Loucy (cell line): Measurements from ENCODE around the gene PAQR3.

ENCODE experiments used
- H2AFZ ChIP-seq: fragments of 200-600 bp; sonication (generic); 2 replicates; pipeline ENCODE4 v1.6.0; 2016; ENCODE audit warnings: antibody characterized with exemption, mild to moderate bottlenecking, low read length, moderate library complexity
- H3F3A ChIP-seq: fragments of 200-600 bp; 2 replicates; pipeline ENCODE4 v1.6.0; 2016; ENCODE audit warnings: antibody characterized with exemption, low read depth, mild to moderate bottlenecking
- H3K27me3 ChIP-seq: fragments of 200-600 bp; sonication (generic); 2 replicates; pipeline ENCODE4 v1.6.1; 2014; ENCODE audit warnings: low read length, mild to moderate bottlenecking; ENCODE audit not compliant: insufficient read depth, poor library complexity, severe bottlenecking
- H3K36me3 ChIP-seq: fragments of 200-600 bp; sonication (generic); 2 replicates; pipeline ENCODE4 v1.6.1; 2016; ENCODE audit warnings: low read length; ENCODE audit not compliant: insufficient read depth
- H3K4me1 ChIP-seq: fragments of 200-600 bp; sonication (generic); 2 replicates; pipeline ENCODE4 v1.5.1; 2014; ENCODE audit warnings: low read length, mild to moderate bottlenecking; ENCODE audit not compliant: insufficient read depth, poor library complexity, severe bottlenecking
- H3K4me2 ChIP-seq: fragments of 200-600 bp; sonication (generic); 2 replicates; pipeline ENCODE4 v1.6.0; 2014; ENCODE audit warnings: antibody characterized with exemption, low read length, low read depth, mild to moderate bottlenecking; ENCODE audit not compliant: poor library complexity, severe bottlenecking
- H3K4me3 ChIP-seq: fragments of 200-600 bp; sonication (generic); 2 replicates; pipeline ENCODE4 v1.5.1; 2014; ENCODE audit warnings: low read length, mild to moderate bottlenecking, mixed read lengths; ENCODE audit not compliant: poor library complexity, severe bottlenecking
- H3K79me2 ChIP-seq: fragments of 200-600 bp; sonication (generic); 2 replicates; pipeline ENCODE4 v1.6.1; 2014; ENCODE audit warnings: low read length; ENCODE audit not compliant: insufficient read depth
- H3K9ac ChIP-seq: fragments of 200-600 bp; sonication (generic); 2 replicates; pipeline ENCODE4 v1.6.0; 2014; ENCODE audit warnings: mild to moderate bottlenecking, low read depth, low read length, moderate library complexity; ENCODE audit not compliant: poor library complexity, severe bottlenecking
- H3K9me2 ChIP-seq: fragments of 200-600 bp; sonication (generic); replicated peaks from 2 replicates; pipeline ENCODE4 v1.6.1; 2016; ENCODE audit warnings: low read depth, low read length, mixed read lengths
- H3K9me3 ChIP-seq: fragments of 200-600 bp; sonication (generic); 2 replicates; pipeline ENCODE4 v1.6.1; 2014; ENCODE audit warnings: mild to moderate bottlenecking, antibody characterized with exemption, low read length, low read depth; ENCODE audit not compliant: insufficient read depth
- H4K20me1 ChIP-seq: fragments of 200-600 bp; sonication (generic); 2 replicates; pipeline ENCODE4 v1.6.0; 2014; ENCODE audit warnings: antibody characterized with exemption, low read length, mild to moderate bottlenecking; ENCODE audit not compliant: insufficient read depth, poor library complexity, severe bottlenecking
- CTCF ChIP-seq: fragments of 200-600 bp; sonication (generic); conservative IDR thresholded peaks from 2 replicates; pipeline ENCODE4 v1.5.1; 2014; ENCODE audit warnings: mild to moderate bottlenecking, antibody characterized with exemption, low read length
- EZH2phosphoT487 ChIP-seq: fragments of 200-600 bp; IDR thresholded peaks from 2 replicates; pipeline ENCODE4 v1.6.1; 2018; ENCODE audit warnings: antibody characterized with exemption, mild to moderate bottlenecking, moderate library complexity, borderline replicate concordance

The PAQR3 gene

GRCh38 chr4:78937837-78938236 is 1.4 kb downstream of the PAQR3 start:
- H3K9ac ChIP-seq, result peak overlapping the region; percentile 89
- H3K36me3 ChIP-seq, result no peaks in the 10 kb centered on the region
- peak overlapping the region; percentile 89 for H3K4me2 ChIP-seq
- peaks cover 54% of the 10 kb centered on the region for H3K79me2 ChIP-seq
- no peaks in the 10 kb centered on the region for H3F3A ChIP-seq
- peak overlapping the region; percentile 97 for H3K4me3 ChIP-seq
- H3K9me3 ChIP-seq, result no peaks in the 10 kb centered on the region
- H4K20me1 ChIP-seq, result peaks cover 7% of the 10 kb centered on the region
- H3K9me2 ChIP-seq, result no peaks in the 10 kb centered on the region
- no peaks in the 10 kb centered on the region for H3K27me3 ChIP-seq
- peaks cover 53% of the 10 kb centered on the region for H3K4me1 ChIP-seq
- H2AFZ ChIP-seq, result no peak overlapping the region
- TF ChIP-seq EZH2phosphoT487 (no peak), CTCF (no peak)

- TF ChIP-seq CTCF (no peak), EZH2phosphoT487 (no peak)
- Histone ChIP-seq H3K79me2 (peaks cover 57% of the 10 kb centered on the region), H3K4me2 (peak overlapping the region; percentile 89), H3K9ac (no peak overlapping the region), H3K9me2 (no peaks in the 10 kb centered on the region), H2AFZ (no peak overlapping the region), H4K20me1 (peaks cover 7% of the 10 kb centered on the region), H3K9me3 (no peaks in the 10 kb centered on the region), H3K27me3 (no peaks in the 10 kb centered on the region), H3K4me1 (peaks cover 53% of the 10 kb centered on the region), H3K4me3 (peak overlapping the region; percentile 97), H3K36me3 (no peaks in the 10 kb centered on the region), H3F3A (no peaks in the 10 kb centered on the region)
These were observed 2.2 kb downstream of the PAQR3 start for GRCh38 chr4:78936989-78937388.

GRCh38 chr4:78930016-78930629 is 9.1 kb downstream of the PAQR3 start:
- Histone ChIP-seq H3K4me2 (no peak overlapping the region), H3F3A (no peaks in the 10 kb centered on the region), H3K9ac (no peak overlapping the region), H3K4me1 (peaks cover 22% of the 10 kb centered on the region), H3K27me3 (no peaks in the 10 kb centered on the region), H2AFZ (no peak overlapping the region), H3K4me3 (no peak overlapping the region), H3K9me3 (no peaks in the 10 kb centered on the region), H3K79me2 (peaks cover 10% of the 10 kb centered on the region; the same call in 1 of the 2 replicates), H3K9me2 (no peaks in the 10 kb centered on the region), H3K36me3 (peaks cover 27% of the 10 kb centered on the region; the same call in 1 of the 2 replicates), H4K20me1 (no peaks in the 10 kb centered on the region)
- TF ChIP-seq CTCF (no peak), EZH2phosphoT487 (no peak)
